Tibial nerve (tissue), 4 donors: Measurements from ENCODE around the gene CFD.

ENCODE experiments used
- EP300 ChIP-seq, 2 donors: sonication (generic); formaldehyde crosslinking; IDR thresholded peaks; one replicate each; pipeline ENCODE4 v1.6.1; 2017; ENCODE audit warnings: antibody characterized with exemption in 2 of 2, mild to moderate bottlenecking in 1 of 2
- TF ChIP-seq, protein P1 (sequence below), 5 experiments: fragments of 200-600 bp in 3 of 5; fragments of 450-650 bp in 2 of 5; sonication (generic) in 3 of 5; IDR thresholded peaks; one replicate each; pipeline ENCODE4 v1.5.1; 2016 to 2019; ENCODE audit warnings: antibody characterized with exemption in 5 of 5, mild to moderate bottlenecking in 3 of 5, moderate library complexity in 2 of 5

DNA sequence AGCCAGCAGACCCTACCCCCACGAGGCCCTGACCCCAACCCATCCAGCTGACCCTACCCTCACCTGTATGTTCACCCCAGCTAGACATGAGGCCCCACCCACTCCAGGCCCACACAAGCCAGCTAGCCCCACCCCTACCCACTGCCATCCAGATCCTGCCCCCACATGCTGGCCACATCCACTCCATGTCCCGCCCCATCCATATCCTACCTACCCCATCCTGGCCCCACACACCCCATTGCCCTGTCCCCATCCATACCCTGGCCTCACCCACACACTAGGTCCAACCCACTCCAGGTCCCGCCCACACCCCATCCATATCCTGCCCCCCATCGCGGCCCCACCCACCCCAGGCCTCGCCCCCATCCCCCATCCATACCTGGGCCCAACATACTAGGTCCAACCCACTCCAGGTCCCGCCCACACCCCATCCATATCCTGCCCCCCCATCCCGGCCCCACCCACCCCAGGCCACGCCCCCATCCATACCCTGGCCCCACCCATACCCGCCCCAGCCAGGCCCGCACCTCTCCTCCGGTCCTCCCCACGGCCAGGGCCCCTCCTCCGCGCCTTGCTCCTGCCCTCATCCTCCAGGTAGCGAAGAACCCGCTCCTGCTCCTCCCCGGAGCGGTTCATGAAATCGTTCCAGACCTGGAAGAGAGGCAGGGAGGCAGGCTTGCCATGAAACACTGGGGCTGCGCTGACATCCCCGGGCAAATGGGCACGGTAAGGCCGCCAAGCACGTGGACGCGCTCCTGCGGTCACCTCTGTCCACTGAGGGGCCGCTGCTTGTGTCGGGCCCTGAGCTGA is 41.0 kb downstream of the CFD start:
- TF ChIP-seq EP300 (IDR thresholded peaks at IDR 0.05) = no peak
- TF ChIP-seq, protein P1, sequence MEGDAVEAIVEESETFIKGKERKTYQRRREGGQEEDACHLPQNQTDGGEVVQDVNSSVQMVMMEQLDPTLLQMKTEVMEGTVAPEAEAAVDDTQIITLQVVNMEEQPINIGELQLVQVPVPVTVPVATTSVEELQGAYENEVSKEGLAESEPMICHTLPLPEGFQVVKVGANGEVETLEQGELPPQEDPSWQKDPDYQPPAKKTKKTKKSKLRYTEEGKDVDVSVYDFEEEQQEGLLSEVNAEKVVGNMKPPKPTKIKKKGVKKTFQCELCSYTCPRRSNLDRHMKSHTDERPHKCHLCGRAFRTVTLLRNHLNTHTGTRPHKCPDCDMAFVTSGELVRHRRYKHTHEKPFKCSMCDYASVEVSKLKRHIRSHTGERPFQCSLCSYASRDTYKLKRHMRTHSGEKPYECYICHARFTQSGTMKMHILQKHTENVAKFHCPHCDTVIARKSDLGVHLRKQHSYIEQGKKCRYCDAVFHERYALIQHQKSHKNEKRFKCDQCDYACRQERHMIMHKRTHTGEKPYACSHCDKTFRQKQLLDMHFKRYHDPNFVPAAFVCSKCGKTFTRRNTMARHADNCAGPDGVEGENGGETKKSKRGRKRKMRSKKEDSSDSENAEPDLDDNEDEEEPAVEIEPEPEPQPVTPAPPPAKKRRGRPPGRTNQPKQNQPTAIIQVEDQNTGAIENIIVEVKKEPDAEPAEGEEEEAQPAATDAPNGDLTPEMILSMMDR (IDR thresholded peaks at IDR 0.05) = no peak
